Endothelial cell of umbilical vein (primary cell): ENCODE results near the gene ATP6V1B1. TPM values are rescaled to one million over a fixed set of nuclear protein-coding genes. Genes with fewer than 3 reads are reported as not detected.

ENCODE experiments used
- BruUV-seq: library from RNA; stranded (reverse); fragments of 400-500 nt; replicated peaks from 2 replicates; lab custom pipeline; 2021; lab: Mats Ljungman, UMichigan
- CTCF ChIA-PET: fragments of 300-600, 350-600 bp; sonication (Branson Sonifier 250); formaldehyde crosslinking; loops from one replicate; lab custom pipeline; 2021; ENCODE audit warnings: antibody characterized with exemption, inconsistent platforms; lab: Charles Lee
- POLR2A ChIA-PET: fragments of 300-600, 350-600 bp; sonication (Branson Sonifier 250); formaldehyde crosslinking; loops from one replicate; lab custom pipeline; 2021; ENCODE audit warnings: antibody characterized with exemption, inconsistent platforms; lab: Charles Lee
- DNase-seq: peaks from one replicate; pipeline ENCODE4 v3.0.0-alpha.2; 2011; ENCODE audit warnings: low read depth, low spot score
- FAIRE-seq: peaks from 2 replicates; lab custom pipeline; 2011; peaks lifted over from hg19 to GRCh38; lab: Jason Lieb, UNC
- H2AFZ ChIP-seq: 2 replicates; pipeline ENCODE4 v1.6.0; 2012; ENCODE audit warnings: low read depth, low read length, control low read depth, inconsistent platforms
- H3K27ac ChIP-seq: 2 replicates; pipeline ENCODE4 v1.5.1; 2011; ENCODE audit warnings: low read depth, mild to moderate bottlenecking, control low read depth, low read length, moderate library complexity; ENCODE audit not compliant: insufficient read depth
- H3K27me3 ChIP-seq, 2 experiments: 2 replicates each; pipeline versions ENCODE4 v1.6.0 to v1.6.1; 2011; ENCODE audit warnings: low read length in 2 of 2, mixed read lengths in 1 of 2; ENCODE audit not compliant: control insufficient read depth in 2 of 2, insufficient read depth in 2 of 2
- H3K36me3 ChIP-seq, 2 experiments: 2 replicates in 1 of 2; 3 replicates in 1 of 2; pipeline ENCODE4 v1.5.1; 2011; ENCODE audit warnings: low read length in 2 of 2, mild to moderate bottlenecking in 1 of 2, moderate library complexity in 1 of 2; ENCODE audit not compliant: control insufficient read depth in 2 of 2, insufficient read depth in 2 of 2; ENCODE audit errors: extremely low read depth in 1 of 2
- H3K4me1 ChIP-seq: 3 replicates; pipeline ENCODE4 v1.5.1; 2011; ENCODE audit warnings: mild to moderate bottlenecking, low read length; ENCODE audit not compliant: control insufficient read depth, insufficient read depth; ENCODE audit errors: extremely low read depth
- H3K4me2 ChIP-seq: 2 replicates; pipeline ENCODE4 v1.6.1; 2011; ENCODE audit warnings: low read length, control low read depth, mixed read lengths; ENCODE audit not compliant: insufficient read depth
- H3K4me3 ChIP-seq, 3 experiments: fragments of 200-600 bp in 1 of 3; sonication (generic), shearing (Covaris generic) in 1 of 3; replicated peaks in 1 of 3; 2 replicates each; pipeline ENCODE4 v1.5.1; 2011 to 2016; ENCODE audit warnings: control low read depth in 3 of 3, low read length in 3 of 3, mild to moderate bottlenecking in 2 of 3, inconsistent platforms in 1 of 3, low read depth in 1 of 3, moderate library complexity in 1 of 3; ENCODE audit not compliant: insufficient read depth in 1 of 3
- H3K79me2 ChIP-seq: 2 replicates; pipeline ENCODE4 v1.6.0; 2012; ENCODE audit warnings: low read length, inconsistent platforms; ENCODE audit not compliant: control insufficient read depth, insufficient read depth
- H3K9ac ChIP-seq: replicated peaks from 2 replicates; pipeline ENCODE3; 2011; ENCODE audit warnings: low read length, control low read depth; ENCODE audit not compliant: insufficient read depth; ENCODE audit errors: extremely low read depth
- H3K9me1 ChIP-seq: replicated peaks from 3 replicates; pipeline ENCODE4 v1.6.0; 2011; ENCODE audit warnings: mild to moderate bottlenecking, low read length; ENCODE audit not compliant: control insufficient read depth, insufficient read depth; ENCODE audit errors: extremely low read depth
- H3K9me3 ChIP-seq: replicated peaks from 2 replicates; pipeline ENCODE4 v1.5.1; 2012; ENCODE audit warnings: low read length, inconsistent platforms; ENCODE audit not compliant: control insufficient read depth, insufficient read depth
- H4K20me1 ChIP-seq: replicated peaks from 2 replicates; pipeline ENCODE3; 2011; ENCODE audit warnings: mild to moderate bottlenecking, low read length; ENCODE audit not compliant: control insufficient read depth, insufficient read depth; ENCODE audit errors: extremely low read depth
- EZH2 ChIP-seq: IDR thresholded peaks from 2 replicates; pipeline ENCODE4 v1.6.1; 2012; ENCODE audit warnings: borderline replicate concordance, low read depth, mild to moderate bottlenecking, moderate library complexity, low read length, inconsistent platforms; ENCODE audit not compliant: severe bottlenecking
- FOS ChIP-seq: IDR thresholded peaks from 2 replicates; pipeline ENCODE4 v1.6.1; 2011; ENCODE audit warnings: mild to moderate bottlenecking, low read length, moderate library complexity, borderline replicate concordance; ENCODE audit not compliant: insufficient read depth
- GATA2 ChIP-seq: IDR thresholded peaks from 2 replicates; pipeline ENCODE4 v1.7.0; 2011; ENCODE audit warnings: low read depth, mild to moderate bottlenecking, moderate library complexity, mixed read lengths, low read length; ENCODE audit not compliant: insufficient read length, insufficient read depth
- JUN ChIP-seq: IDR thresholded peaks from 2 replicates; pipeline ENCODE4 v1.6.1; 2011; ENCODE audit warnings: borderline replicate concordance, low read depth; ENCODE audit not compliant: insufficient read length, insufficient read depth
- MYC ChIP-seq: IDR thresholded peaks from one replicate; pipeline ENCODE4 v1.6.1; 2011; ENCODE audit warnings: mild to moderate bottlenecking, low read depth, low read length
- POLR2A ChIP-seq: IDR thresholded peaks from 2 replicates; pipeline ENCODE4 v1.6.1; 2012; ENCODE audit warnings: low read depth, mild to moderate bottlenecking, control low read depth, low read length
- POLR2AphosphoS5 ChIP-seq: IDR thresholded peaks from 2 replicates; pipeline ENCODE4 v1.6.1; 2012; ENCODE audit warnings: low read depth, mild to moderate bottlenecking, control low read depth, low read length, moderate library complexity; ENCODE audit not compliant: insufficient read depth
- dilution Hi-C: fragments of 300-500 bp; cut with MboI; formaldehyde crosslinking; loops from one replicate; pipeline ENCODE4 v1.15.0; 2019; ENCODE audit warnings: low sequenced_read_pairs; ENCODE audit not compliant: extremely low pct_ligation_motif_present
- intact Hi-C: fragments of 100-400 bp; cut with micrococcal nuclease; formaldehyde crosslinking; loops from one replicate; pipeline ENCODE4 v1.10.0; 2022
- polyA plus RNA-seq, 4 experiments: library from polyadenylated mRNA; depleted of rRNA in 3 of 4; stranded (reverse) in 3 of 4; unstranded in 1 of 4; fragments of >200 nt; gene quantifications; 2 replicates each; pipeline versions ENCODE4 v1.2.1 to v1.2.3, GENCODE V29; 2011 to 2012; ENCODE audit warnings: missing spikeins in 1 of 4
- total RNA-seq: library from RNA; stranded (reverse); gene quantifications from 2 replicates; pipeline ENCODE4 v1.2.3, GENCODE V29; 2021
- TF ChIP-seq, protein P1 (sequence below), 2 donors: IDR thresholded peaks; 1 replicate in 1 of 2; 2 replicates in 1 of 2; pipeline ENCODE4 v1.5.1; 2011; ENCODE audit warnings: low read length in 2 of 2, mild to moderate bottlenecking in 2 of 2, moderate library complexity in 2 of 2, control low read depth in 1 of 2, inconsistent platforms in 1 of 2, low read depth in 1 of 2; ENCODE audit not compliant: insufficient read depth in 1 of 2; ENCODE audit errors: extremely low read depth in 1 of 2
- TF ChIP-seq, protein P2 (sequence below): IDR thresholded peaks from 2 replicates; pipeline ENCODE4 v1.6.1; 2011; ENCODE audit not compliant: insufficient read depth, insufficient read length

Gene ATP6V1B1
- total and polyA plus RNA-seq, 2 donors (not counting 3 experiments of a cell fraction or from before 2014, with no cell fraction given), result 0.77 TPM; not detected in 1

DNA sequence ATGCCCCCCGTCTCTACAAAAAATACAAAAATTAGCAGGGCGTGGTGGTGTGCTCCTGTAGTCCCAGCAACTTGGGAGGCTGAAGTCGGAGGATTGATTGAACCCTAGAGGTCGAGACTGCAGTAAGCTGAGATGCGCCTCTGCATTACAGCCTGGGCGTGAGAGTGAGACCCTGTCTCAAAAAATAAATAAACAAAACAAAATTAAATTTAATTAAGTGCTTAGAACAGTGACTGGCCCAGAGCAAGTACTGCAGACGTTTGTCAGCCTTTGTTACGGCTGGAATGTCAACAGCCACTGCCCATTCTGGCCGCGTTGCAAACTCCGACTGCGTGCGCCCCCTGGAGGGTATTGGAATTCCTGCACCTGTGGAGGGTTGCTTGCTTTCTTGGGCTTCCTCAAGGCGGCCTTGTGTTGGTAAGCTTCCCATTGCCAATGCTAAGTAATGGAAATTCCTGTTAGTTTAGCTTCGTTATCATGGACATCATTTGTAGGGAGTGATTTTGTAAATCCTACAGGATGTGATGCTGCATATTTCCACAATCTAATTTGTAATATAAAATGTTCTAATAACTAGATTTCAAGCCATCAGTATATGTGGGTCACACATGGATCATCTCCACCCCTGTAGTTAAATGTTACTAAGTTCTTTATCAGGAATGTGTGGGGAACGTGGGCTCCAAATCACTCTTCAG, 15.9 kb upstream of the ATP6V1B1 start:
- Histone ChIP-seq H3K4me1 (peaks cover 16% of the 10 kb centered on the region), H3K9me3 (no peaks in the 10 kb centered on the region), H3K4me3 (no peak overlapping the region), H3K9me1 (no peaks in the 10 kb centered on the region), H4K20me1 (no peaks in the 10 kb centered on the region), H3K27me3 (peaks cover 8 to 10% of the 10 kb centered on the region in 2 experiments), H3K4me2 (no peak overlapping the region), H2AFZ (no peak overlapping the region), H3K36me3 (no peaks in the 10 kb centered on the region), H3K79me2 (no peaks in the 10 kb centered on the region), H3K9ac (no peak overlapping the region), H3K27ac (no peak overlapping the region)
- intact Hi-C loops, result loop anchor here (1.0 kb wide), 2 partner anchors 49 to 131 kb away; no protein-coding TSS in a partner anchor
- DNase-seq (peak; percentile 88), FAIRE-seq (peak; percentile 97)
- ChIA-PET POLR2A (no interaction called here), CTCF (interaction anchor here (0.6 to 3.4 kb wide), 27 partner anchors 9 to 616 kb away, joined by 3 to 71 read pairs (median 5); partner anchors contain the start of gene FIGLA)
- TF ChIP-seq, protein P1, sequence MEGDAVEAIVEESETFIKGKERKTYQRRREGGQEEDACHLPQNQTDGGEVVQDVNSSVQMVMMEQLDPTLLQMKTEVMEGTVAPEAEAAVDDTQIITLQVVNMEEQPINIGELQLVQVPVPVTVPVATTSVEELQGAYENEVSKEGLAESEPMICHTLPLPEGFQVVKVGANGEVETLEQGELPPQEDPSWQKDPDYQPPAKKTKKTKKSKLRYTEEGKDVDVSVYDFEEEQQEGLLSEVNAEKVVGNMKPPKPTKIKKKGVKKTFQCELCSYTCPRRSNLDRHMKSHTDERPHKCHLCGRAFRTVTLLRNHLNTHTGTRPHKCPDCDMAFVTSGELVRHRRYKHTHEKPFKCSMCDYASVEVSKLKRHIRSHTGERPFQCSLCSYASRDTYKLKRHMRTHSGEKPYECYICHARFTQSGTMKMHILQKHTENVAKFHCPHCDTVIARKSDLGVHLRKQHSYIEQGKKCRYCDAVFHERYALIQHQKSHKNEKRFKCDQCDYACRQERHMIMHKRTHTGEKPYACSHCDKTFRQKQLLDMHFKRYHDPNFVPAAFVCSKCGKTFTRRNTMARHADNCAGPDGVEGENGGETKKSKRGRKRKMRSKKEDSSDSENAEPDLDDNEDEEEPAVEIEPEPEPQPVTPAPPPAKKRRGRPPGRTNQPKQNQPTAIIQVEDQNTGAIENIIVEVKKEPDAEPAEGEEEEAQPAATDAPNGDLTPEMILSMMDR (IDR thresholded peaks at IDR 0.05; ENCODE audit: extremely low read depth in 1 of 2, insufficient read depth in 1 of 2, low read depth in 1 of 2, low read length in 2 of 2), result peak; percentile 93 to 96
- TF ChIP-seq, protein P2, sequence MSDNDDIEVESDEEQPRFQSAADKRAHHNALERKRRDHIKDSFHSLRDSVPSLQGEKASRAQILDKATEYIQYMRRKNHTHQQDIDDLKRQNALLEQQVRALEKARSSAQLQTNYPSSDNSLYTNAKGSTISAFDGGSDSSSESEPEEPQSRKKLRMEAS, result no peak
- BruUV-seq, result no TSS peak
- dilution Hi-C loops, result no loop called here

- intact Hi-C loops, result loop anchor here (1.0 kb wide), 2 partner anchors 49 to 131 kb away; no protein-coding TSS in a partner anchor
- no peak overlapping the region for H3K9ac ChIP-seq
- FAIRE-seq, result no peak
Observed at GRCh38 chr2:70920367-70920715, 15.4 kb upstream of the ATP6V1B1 start.

More at GRCh38 chr2:70920367-70920715, 15.4 kb upstream of the ATP6V1B1 start:
- H3K27ac ChIP-seq, result no peak overlapping the region
- H3K79me2 ChIP-seq, result no peaks in the 10 kb centered on the region
- no peaks in the 10 kb centered on the region for H3K9me3 ChIP-seq
- ChIA-PET CTCF (interaction anchor here (0.6 to 3.4 kb wide), 26 partner anchors 8 to 616 kb away, joined by 3 to 71 read pairs (median 5); partner anchors contain the start of gene FIGLA), POLR2A (no interaction called here)
- peaks cover 16% of the 10 kb centered on the region for H3K4me1 ChIP-seq
- peaks cover 6 to 13% of the 10 kb centered on the region in 2 experiments for H3K27me3 ChIP-seq
- DNase-seq, result no peak
- H3K4me3 ChIP-seq, result no peak overlapping the region
- no peak overlapping the region for H2AFZ ChIP-seq
- H3K9me1 ChIP-seq, result no peaks in the 10 kb centered on the region
- H3K36me3 ChIP-seq, result no peaks in the 10 kb centered on the region
- no TSS peak for BruUV-seq
- no peaks in the 10 kb centered on the region for H4K20me1 ChIP-seq
- TF ChIP-seq FOS, result no peak
- TF ChIP-seq MYC, result no peak
- TF ChIP-seq, protein P2, result no peak
- TF ChIP-seq JUN, result no peak
- TF ChIP-seq, protein P1 (IDR thresholded peaks at IDR 0.05; ENCODE audit: extremely low read depth in 1 of 2, insufficient read depth in 1 of 2, low read depth in 1 of 2, low read length in 2 of 2), result no peak
- TF ChIP-seq GATA2, result no peak
- TF ChIP-seq EZH2, result no peak
- no peak for TF ChIP-seq POLR2A
- no peak for TF ChIP-seq POLR2AphosphoS5
- dilution Hi-C loops, result no loop called here
- H3K4me2 ChIP-seq, result no peak overlapping the region
